Measurements from ENCODE around the gene BBS5. TPM values are rescaled to one million over a fixed set of nuclear protein-coding genes. Genes with fewer than 3 reads are reported as not detected.
"Not testable (repeated sequence)": the region's sequence is repeated elsewhere in the genome, so short reads cannot be mapped to it uniquely, and the experiment has no call there.

The BBS5 gene
- total and polyA plus RNA-seq, 8 donors = 2.7 to 9.2 (median 4.3) TPM

GRCh38 chr2:169448316-169448715, 31.0 kb upstream of the BBS5 start:
- DNase-seq (no peak), ATAC-seq (no peak), FAIRE-seq (no peak)
- Histone ChIP-seq H3K27ac (no peak overlapping the region), H3K27me3 (no peaks in the 10 kb centered on the region), H3K36me3 (no peaks in the 10 kb centered on the region), H3K4me1 (no peaks in the 10 kb centered on the region), H3K4me3 (no peak overlapping the region), H3K9me3 (no peaks in the 10 kb centered on the region)
- intact Hi-C loops (cut with DNase I) = no loop called here
- TF ChIP-seq, protein P1, sequence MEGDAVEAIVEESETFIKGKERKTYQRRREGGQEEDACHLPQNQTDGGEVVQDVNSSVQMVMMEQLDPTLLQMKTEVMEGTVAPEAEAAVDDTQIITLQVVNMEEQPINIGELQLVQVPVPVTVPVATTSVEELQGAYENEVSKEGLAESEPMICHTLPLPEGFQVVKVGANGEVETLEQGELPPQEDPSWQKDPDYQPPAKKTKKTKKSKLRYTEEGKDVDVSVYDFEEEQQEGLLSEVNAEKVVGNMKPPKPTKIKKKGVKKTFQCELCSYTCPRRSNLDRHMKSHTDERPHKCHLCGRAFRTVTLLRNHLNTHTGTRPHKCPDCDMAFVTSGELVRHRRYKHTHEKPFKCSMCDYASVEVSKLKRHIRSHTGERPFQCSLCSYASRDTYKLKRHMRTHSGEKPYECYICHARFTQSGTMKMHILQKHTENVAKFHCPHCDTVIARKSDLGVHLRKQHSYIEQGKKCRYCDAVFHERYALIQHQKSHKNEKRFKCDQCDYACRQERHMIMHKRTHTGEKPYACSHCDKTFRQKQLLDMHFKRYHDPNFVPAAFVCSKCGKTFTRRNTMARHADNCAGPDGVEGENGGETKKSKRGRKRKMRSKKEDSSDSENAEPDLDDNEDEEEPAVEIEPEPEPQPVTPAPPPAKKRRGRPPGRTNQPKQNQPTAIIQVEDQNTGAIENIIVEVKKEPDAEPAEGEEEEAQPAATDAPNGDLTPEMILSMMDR (IDR thresholded peaks at IDR 0.05) = no peak
- WGBS, 2 donors = 23 to 31% methylated on average over 3 of the region's 3 CpGs

- no peak for FAIRE-seq
- Histone ChIP-seq H3K36me3 (no peaks in the 10 kb centered on the region), H3K4me1 (no peaks in the 10 kb centered on the region), H3K27me3 (no peaks in the 10 kb centered on the region), H3K9me3 (no peaks in the 10 kb centered on the region), H3K4me3 (no peak overlapping the region), H3K27ac (no peak overlapping the region)
- 69 to 72% methylated on average over 1 of the region's 1 CpG for WGBS, 2 donors
- no peak for ATAC-seq
- no peak for DNase-seq
- intact Hi-C loops (cut with DNase I) = no loop called here
- TF ChIP-seq, protein P1 (IDR thresholded peaks at IDR 0.05) = no peak
Observed at GRCh38 chr2:169448865-169449264, 30.4 kb upstream of the BBS5 start.

DNA sequence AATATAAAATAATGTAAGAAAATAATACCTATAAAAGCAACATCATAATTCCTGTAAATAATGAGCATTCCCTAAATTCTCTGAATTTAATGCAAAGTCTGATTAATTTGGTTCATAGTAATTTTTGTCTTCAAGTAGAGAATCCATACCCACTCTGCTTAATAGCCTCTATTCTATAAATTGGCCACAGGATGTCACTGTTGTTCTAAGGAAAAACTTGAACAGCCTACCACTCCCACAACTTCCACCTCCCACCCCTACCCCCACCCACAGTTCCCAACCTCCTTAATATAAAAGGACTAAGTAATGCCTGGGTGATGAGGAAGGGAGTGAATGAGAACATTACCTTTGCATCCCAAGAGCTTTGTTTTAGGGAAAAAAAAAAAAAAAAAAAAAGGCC, 27.2 kb upstream of the BBS5 start:
- FAIRE-seq = no peak

GRCh38 chr2:169453044-169453443, 26.2 kb upstream of the BBS5 start:
- H3K27ac ChIP-seq; H3K9me3 ChIP-seq; DNase-seq; intact Hi-C loops (cut with DNase I); ATAC-seq; H3K27me3 ChIP-seq; FAIRE-seq; H3K4me1 ChIP-seq; H3K36me3 ChIP-seq; H3K4me3 ChIP-seq: not testable (repeated sequence)
- WGBS, 2 donors = 72 to 82% methylated on average over 9 of the region's 9 CpGs

More for the DNA sequence above, 27.2 kb upstream of the BBS5 start:
- Histone ChIP-seq H3K4me3 (no peak overlapping the region), H3K36me3 (no peaks in the 10 kb centered on the region), H3K4me1 (no peaks in the 10 kb centered on the region), H3K9me3 (no peaks in the 10 kb centered on the region), H3K27ac (no peak overlapping the region), H3K27me3 (no peaks in the 10 kb centered on the region)
- intact Hi-C loops (cut with DNase I) = no loop called here
- TF ChIP-seq, protein P1 (IDR thresholded peaks at IDR 0.05) = peak in 3 of 4 donors; percentile 15 to 25 (median 21)
- DNase-seq (no peak), ATAC-seq (peak in 3 of 4 donors; percentile 71 to 82 (median 77))

DNA sequence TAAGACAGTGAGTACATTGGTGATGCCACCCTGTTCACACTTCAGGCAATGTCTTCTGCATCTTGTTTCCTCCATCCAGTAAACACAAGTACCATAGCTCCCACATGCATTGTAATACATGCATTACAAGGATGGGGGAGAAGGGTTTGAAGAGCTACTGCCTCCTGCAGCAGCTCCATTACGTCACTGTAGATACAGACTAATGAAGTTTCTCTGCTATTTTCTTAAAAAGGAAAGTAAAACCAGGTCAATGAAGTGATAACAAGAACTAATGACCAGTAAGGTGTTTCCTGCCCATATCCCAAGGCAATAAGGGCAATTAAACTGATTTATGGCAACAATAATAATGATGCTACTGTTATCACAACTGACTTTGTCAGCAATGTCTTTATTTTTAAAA, 18.2 kb upstream of the BBS5 start:
- Histone ChIP-seq H3K36me3 (no peaks in the 10 kb centered on the region), H3K4me1 (no peaks in the 10 kb centered on the region), H3K4me3 (no peak overlapping the region), H3K27ac (no peak overlapping the region), H3K27me3 (no peaks in the 10 kb centered on the region), H3K9me3 (no peaks in the 10 kb centered on the region)
- no peak for FAIRE-seq
- WGBS, 2 donors = 81 to 87% methylated on average over 1 of the region's 1 CpG
- no peak for ATAC-seq
- no peak for DNase-seq
- intact Hi-C loops (cut with DNase I) = no loop called here
- TF ChIP-seq, protein P1 (IDR thresholded peaks at IDR 0.05) = no peak

Data from pancreas (tissue), 10 donors.